Glomerular endothelial cell (primary cell): ENCODE measurements around the gene COL21A1. TPM values are rescaled to one million over a fixed set of nuclear protein-coding genes. Genes with fewer than 3 reads are reported as not detected.
"Not testable (repeated sequence)": the region's sequence is repeated elsewhere in the genome, so short reads cannot be mapped to it uniquely, and the experiment has no call there.

ENCODE experiments used
- DNase-seq: peaks from one replicate; pipeline ENCODE4 v3.0.0-alpha.2; 2011; ENCODE audit warnings: low read depth, low spot score; ENCODE audit errors: extremely low read depth
- total RNA-seq: library from RNA; depleted of rRNA; stranded (reverse); fragments of >200 nt; gene quantifications from 2 replicates; pipeline ENCODE4 v1.2.3, GENCODE V29; 2015

The COL21A1 gene
- 0.29 and 0.82 TPM in 2 replicates for total RNA-seq

DNA sequence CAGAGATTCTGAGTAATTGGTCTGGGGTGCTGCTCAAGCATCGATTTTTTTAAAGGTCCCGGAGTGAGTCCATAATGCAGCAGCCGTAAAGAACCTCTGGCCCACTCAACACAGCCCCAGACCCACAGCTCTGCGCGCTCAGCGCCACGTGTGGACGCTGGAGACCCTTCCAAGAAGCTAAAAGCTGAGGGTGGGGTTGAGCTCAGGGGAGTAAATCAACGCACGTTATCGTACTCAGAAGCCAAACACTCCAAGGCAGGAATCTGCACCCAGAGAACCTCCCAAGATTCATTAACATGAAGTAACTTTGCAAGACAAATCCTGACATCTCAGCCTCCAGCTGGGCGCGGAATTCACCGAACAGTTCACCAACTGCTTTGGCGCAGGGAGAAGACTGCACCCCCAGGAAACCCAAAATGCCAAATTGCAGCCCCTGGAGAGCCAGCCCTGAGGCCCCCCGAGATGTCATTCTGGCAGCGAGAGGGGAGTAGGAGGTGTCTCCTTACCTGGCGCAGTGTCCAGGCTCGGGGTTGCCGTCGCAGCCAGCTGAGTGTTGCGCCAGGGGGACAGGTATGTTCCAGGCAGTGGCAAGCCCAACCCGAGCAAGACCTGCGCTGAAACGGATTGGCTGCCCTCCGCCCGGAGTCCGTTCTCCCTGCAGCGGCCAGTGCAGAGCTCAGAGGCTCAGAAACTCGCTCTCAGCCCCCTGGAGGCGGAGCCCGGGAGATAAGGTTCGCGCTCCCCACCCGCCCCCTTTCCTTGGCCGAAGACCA, at the start of gene COL21A1:
Gene COL21A1, minus strand, starts transcription at position 700 of the 773 bp plus-strand sequence. CDS start 64,962 bp downstream, outside the sequence.
- no peak for DNase-seq

DNA sequence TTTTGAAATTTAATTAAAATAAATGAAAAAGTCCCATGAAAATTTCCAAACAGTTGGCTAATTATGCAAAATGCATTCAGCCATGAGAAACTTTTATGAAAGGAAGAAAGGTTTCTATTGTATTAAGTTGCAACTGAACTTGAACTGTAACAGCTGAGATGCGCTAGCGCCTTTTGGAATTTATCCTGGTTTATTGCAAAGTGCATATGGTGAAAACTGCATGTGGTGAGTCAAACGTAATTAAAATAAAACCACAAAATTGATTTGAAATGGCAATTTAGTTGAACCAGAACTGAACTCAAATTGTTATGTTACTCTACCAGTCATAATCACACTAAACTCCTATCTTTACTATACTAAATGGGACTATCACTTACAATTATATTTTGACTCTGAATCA, 46.4 kb upstream of the COL21A1 start:
- no peak for DNase-seq

DNA sequence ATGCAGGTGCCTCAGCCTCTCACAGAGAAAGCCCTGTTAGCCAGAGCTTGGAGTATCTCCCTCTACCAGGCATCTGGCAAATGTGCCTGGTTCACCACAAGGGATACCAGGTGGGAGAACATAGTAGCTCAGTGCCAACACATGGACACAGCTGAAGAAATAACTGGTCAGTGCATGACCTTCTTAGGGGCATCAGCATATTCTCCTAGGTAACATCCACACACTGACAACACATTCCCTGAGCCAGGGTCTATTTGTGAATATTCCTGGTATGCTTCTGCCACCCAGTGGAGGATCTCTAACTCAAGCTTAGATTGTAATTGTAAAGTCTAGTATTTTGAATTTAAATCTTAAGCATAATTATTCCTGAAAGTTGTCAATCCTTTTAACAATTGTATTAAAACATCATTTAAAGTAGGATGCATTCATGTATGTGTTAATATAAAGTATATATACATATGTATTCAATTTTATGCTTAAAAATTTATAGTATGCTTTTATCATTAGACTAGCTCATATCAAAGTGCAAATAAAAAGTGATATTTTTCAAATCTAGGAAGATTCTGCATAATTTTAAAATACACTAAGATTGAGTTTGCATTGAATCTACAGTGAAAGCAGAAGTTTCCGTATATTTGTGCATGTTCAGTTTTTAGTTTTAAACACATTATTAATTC, 45.3 kb upstream of the COL21A1 start:
- DNase-seq: no peak

DNA sequence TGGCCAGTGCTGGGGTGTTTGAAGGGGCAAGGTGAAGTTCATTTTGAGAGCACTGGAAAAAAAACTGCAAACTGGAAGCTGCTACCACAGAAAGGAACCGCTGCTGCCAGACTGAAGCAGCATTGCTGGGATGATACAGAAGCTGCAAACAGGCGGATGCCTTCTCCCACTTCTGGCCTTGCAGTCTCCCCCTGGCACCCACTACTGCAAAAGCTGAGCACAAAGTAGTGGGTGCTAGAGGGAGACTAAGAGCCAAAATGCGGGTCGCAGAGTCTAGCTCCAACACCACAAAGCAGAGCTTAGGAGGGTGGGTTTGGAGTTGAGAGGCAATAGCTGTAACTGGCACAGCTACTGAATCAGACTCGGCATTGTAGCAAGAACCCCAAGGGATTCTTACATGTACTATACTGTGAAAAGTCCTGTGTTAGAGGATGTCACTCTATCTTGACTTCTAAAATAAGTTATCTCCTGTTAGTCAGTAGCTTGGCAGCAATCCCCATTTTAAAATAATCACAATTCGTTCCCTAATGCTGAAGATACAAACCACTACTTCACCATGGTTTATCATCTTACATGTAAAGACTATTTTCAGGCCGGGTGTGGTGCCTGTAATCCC, 44.0 kb upstream of the COL21A1 start:
- no peak for DNase-seq

DNA sequence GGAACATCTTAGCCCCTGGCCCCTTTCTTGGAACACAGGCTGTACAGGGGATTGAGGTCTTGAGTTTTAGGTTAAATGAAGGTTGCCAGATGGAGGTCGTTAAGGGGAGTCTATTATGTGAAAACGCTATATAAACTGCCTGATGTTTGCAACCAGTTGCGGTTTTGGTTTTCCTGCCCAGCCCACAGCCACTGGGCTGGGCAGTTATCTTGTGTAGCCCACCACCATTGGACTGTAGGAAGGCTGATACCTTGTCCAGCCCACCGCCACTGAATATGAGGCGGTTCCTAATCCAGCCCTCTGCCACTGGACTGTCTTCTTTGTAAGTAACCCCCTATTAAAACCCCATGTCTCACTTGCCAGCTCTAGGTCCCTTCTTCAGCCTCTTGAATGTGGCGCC, 42.3 kb upstream of the COL21A1 start:
- DNase-seq: no peak

DNA sequence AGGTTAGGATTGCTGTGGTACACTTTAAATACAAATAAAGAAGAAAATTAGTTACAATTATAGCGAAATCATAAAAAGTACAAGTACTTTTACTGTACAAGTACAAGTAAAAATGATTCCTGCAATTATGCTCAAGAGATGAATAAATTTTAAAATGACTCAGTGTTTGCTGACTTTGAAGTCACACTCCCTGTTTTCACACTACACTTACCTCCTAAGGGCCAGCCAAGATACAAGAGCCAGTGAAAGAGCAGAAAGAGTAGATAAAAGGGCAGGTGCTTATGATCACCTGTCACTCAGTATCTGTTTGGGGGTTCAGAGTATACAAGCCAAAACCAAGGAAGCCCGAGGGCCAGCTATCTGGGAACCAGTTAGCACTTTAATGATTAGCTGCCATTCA, 41.0 kb upstream of the COL21A1 start:
- no peak for DNase-seq

DNA sequence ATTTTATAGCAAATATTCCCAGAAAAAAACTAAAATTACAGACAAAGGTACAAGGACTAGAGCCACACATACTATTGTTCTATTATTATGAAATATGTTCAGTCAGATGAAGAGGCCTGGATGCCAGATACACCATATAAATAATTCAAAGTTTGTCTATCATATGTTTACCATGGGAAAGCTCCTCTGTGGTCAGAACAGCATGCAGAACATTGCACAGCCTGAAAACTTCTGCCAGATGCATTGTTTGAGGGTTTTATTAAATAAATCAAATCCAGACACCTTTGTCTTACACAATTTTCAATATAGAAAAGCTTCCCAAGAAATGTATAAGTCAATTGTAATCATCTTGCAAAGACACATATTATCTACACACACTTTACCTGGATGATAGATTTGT, 35.0 kb upstream of the COL21A1 start:
- DNase-seq: no peak

DNA sequence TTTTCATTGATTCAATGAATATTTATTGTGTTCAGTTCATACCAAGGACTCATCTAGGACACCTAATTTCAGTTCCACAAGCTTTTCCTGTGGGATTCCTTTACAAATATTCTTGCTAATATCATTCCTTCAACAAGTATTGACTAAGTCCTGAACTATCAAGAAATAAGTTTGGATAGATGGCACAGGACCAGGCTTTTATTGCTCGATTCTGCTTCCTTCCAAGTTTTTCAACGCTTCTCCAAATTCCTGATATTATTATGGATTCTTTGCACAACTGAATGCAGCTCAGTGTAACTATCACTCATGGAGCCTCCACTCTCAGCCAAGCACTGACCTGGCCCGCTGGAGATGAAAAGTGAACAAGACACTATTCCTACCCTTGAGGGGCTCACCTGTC, 32.7 kb upstream of the COL21A1 start:
- DNase-seq: no peak

DNA sequence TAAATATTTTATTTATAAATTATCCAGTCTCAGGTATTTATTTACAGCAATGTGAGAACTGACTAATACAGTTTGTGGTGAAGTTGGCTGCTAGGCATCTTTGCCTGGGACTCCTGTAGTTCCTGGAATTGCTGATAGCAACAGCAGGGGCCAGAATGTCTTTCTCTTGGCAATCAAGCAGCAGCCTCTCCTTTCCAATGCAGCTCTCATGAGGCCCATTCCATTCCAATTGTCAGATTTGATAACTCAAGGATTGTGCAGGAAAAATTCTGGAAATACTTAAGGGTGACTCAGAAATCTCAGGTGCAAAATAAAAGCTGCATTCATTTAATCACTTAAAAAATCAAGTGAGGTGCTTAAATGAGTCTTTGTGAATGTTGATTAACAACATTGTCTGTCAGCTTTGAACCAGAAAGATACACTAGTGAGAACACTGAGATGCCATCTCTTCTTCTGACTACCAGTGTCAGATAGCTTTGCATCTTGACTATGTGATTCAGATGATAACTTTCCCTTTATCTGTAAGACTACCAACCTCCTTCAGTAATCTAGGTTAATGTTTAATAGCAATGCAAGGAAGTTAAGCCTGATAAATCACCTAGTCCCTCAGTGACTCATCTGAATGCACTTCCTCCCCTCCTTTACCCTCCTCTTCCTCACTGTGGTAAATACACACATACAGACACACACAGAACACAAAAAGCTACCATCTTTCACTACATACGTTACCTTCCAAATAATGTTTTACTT, 32.1 kb upstream of the COL21A1 start:
- DNase-seq: no peak

DNA sequence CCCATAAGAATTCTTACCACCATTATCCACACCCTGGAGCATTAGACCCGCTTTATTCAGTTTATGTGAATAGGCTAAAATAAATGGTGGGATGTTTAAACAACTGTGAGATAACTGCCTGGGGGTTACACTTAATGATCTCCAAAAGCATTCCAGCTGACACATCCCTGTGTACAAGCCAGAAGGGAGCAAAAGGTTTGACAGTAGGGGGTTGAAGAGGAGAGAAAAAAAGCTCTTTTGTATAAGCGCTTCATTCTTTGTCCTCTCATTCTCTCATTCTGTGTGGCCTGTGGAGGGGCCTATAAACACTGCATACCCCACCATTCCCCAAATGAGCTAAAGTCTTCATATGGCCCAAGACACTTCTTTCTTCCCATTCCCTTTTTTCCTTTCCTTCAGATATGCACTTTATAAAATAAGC, 30.8 kb upstream of the COL21A1 start:
- no peak for DNase-seq

DNA sequence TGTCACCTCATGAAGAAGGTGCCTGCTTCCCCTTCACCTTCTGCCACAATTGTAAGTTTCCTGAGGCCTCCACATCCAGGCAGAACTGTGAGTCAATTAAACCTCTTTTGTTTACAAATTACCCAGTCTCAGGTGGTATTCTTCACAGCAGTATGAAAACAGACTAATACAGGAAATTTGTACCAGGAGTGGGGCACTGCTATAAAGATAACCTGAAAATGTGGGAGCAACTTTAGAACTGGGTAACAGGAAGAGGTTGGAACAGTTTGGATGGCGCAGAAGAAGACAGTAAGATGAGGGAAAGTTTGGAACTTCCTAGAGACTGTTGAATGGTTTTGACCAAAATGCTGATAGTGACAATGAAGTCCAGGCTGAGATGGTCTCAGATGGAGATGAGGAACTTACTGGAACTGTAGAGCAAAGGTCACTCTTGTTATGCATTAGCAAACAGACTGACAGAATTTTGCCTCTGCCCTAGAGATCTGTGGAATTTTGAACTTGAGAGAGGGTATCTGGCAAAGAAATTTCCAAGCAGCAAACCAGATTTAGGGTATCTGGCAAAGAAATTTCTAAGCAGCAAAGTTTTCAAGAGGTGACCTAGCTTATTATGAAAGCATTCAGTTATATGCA, 23.5 kb upstream of the COL21A1 start:
- no peak for DNase-seq

DNA sequence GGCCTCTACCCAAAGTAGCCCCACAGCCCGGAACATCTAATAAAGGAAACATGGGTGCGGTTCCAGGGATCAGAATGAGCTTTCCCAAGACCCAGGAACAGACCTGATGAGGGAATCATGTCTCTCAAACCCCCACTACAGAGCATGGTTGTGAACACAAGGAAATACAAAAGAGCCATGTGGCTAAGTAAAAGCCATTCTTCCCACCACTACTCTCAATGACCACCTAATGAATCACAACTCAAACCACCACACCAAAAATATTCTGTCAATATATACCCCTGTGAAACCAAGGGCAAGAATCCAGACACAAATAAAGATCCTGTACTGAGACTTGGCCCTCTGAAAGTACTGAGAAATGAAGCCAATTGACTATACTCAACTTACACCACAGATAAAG, 20.9 kb upstream of the COL21A1 start:
- DNase-seq: no peak

DNA sequence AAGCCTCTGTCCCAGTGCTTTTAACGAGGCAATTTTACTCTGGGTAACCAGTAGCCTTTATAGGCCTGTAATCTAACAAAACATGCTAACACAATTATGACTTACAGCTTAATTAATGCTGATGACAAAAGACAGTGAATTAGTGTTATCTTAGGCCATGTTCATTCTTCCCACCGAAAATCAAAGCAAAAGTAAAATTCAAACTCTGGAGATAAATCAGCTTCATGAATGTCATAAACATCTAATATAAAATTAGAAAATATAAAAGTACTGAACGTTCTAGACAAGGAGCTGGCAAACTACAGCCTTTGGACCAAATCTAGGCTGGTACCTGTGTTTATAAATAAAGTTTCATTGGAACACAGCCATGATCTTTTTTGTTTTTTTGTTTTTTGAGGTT, 18.6 kb upstream of the COL21A1 start:
- DNase-seq: no peak

DNA sequence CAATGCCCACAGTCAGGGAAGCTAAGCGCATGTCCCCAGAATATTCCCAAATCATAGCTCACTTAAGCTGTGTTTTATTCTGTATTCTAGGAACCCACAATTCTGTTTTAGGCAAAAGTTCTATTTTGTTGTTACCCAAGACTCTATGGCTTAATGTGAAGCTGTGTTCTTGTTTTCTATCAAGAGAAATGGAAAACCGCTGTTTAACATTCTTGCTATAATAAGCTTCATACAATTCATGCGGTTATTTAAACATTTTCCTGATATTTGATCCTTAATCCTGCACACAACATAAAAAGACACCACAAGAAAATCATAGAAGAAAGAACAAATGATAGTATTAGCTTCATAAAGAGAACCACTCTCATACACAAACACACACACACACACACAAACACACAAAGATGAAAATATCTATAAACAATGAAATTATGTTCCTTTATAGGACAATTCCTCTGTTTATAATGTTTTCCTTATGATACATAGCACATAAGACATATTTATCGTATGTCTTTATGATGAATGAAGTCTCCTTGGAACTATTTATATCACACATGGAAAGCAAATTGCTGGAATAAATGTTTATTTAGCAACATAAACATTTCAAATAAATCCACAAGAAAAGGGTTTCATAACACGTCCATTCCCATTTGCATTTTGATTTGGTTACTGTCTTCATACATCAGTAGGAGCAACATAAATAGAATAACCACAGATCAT, 16.4 kb upstream of the COL21A1 start:
- DNase-seq: no peak

DNA sequence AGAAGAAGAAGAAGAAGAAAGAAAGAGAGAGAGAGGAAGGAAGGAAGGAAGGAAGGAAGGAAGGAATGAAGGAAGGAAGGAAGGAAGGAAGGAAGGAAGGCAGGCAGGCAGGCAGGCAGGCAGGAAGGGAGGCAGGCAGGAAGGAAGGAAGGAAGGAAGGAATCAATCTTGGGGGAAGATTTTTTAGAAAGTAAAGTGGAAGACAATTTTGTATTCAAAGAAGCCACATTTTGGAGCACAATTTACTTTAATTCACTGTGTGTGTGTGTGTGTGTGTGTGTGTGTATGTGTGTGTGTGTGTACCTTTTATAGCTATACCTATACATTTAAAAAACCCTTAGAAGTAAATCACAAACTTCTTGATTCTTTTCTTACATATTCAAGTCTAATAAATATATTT, 13.2 kb upstream of the COL21A1 start:
- DNase-seq: not testable (repeated sequence)

DNA sequence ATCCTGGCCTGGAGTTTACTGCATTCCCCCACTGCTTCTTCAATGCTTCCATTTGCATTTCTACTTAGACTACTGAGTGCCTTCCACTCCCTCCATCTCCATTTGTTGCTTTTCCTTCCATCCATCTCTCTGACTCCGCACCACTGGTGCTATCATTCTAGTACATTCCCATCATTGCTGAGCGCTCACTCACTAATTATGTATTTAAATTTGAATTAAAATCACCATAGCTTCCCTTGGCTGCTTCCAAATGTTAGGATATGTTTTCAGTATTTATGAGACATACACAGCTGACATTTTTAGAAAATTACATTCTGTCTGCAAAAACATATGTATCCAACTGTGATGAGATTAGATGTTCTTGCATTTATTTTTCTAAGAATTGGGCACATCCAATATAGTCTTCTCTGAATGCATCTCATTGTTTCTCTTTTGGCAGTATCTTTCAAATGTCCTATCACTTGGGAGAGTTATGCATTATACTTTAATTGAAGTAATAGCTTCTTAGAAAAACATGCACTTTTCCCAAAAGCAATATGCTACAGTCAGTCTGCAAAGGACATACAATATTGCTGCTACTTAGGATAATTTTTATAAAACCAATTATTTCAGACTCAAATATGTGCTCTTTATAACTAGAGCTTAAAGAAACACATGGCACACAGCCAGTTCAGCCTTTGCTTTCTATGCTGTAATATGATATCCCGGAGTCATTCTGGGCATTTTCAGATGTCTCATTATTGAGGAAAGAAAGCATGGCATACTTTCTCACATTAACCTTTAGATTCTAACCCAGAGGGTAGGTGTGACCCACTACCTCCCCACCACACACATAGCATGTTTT, 12.1 kb upstream of the COL21A1 start:
- DNase-seq: no peak

DNA sequence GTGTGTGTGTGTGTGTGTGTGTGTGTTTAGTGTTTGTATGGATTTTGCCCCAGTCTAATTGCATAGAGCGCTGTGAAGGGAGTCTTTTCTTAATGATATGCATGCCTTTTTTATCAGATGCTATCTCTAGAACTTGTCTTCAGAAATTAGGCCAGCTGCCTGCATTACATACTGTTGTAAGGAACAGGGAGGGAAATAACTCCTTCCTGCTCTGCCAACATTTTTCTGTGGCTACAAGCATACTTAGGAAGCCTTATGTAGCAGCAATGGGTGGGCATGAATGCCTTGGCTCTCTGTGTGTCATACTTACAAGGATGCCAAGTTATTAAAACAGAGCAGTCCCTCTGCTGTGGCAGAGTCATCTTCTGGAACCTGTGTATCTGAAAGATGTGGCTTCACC, 8.0 kb upstream of the COL21A1 start:
- no peak for DNase-seq

DNA sequence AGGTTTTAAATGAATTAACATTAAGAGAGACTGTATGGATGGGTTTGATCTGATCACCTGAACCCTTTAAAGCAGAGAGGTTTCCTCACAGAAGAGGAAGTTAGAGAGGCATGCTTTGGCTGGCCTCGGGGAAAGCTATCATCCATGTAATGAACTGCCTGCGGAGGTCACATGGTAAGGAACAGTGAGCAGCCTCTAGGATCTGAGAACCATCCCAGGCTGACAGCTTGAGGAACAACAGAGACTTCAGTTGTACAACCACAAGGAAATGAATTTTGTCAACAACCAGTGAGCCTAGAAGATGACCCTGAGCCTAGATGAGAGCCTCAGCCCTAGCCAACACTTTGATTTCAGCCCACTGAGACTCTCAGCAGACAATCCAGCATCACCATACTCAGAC, 2.9 kb upstream of the COL21A1 start:
- DNase-seq: no peak

DNA sequence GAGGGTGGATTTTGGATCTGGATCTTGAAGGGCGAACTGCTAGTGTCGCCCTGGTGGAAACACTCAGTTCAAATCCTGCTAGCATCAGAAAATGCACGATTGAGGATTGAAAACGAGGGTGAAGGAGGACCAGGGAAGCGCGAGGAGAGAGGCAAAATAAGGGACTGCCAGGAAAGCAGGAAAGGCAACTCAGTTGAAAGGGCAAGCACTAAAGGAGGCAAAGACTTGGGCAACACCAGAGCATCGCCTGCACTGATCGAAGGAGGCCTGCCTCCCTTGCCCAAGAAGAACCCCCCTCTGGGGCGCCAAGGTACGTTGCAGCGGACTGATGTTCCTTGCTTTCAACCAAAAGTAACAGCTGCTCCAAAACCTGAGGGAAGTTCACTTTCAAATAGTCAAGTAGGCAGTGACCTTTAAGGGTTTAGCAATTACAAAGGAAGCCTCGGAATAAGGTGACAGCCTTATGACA, 308 bp upstream of the COL21A1 start:
- no peak for DNase-seq
